Measurements from ENCODE around the gene NAXE.

NAXE gene

DNA sequence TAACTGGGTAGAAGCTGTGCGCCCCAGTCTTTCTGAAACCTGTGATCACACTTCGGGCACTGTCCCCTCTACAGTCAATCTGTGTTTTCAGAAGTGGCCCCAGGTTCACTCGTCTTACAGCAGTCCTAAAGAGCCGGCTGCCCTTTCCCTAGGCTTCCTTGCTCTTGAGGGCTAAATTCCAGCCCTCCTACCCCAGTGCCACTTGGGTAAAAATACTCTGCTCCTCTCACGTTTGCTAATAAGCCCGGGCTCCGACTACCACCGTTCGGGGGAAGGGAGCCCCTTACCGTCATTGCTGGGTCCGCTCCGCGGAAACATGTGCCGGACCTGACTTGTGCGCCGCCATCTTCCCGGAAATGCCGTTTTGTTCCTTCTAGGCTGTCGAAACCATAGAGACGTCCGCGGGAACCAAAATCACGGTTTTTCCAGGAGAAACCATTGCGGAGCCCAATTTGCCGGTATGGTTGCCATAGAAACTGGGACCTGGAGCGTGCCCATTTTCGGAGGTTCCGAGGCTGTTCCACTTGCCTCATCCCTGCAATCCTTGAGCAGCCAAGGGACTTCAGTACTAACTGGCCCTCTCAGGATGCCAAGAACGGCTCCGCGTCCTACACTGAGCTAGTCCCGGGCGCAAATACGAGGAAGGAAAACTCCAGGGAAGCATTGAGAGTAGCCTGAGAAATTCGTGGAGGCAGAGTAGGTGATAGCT is 9.7 kb downstream of the NAXE start, which contains the start of gene GPATCH4:
GPATCH4 (minus strand) TSS at position 358 of the 709 bp plus-strand sequence.
- TF ChIP-seq NFIC (IDR thresholded peaks at IDR 0.05) (peak; percentile 49), TCF12 (IDR thresholded peaks at IDR 0.05; ENCODE audit: low read depth) (peak; percentile 73; the same call in 1 of the 2 replicates), RAD21 (IDR thresholded peaks at IDR 0.05; ENCODE audit: low read depth) (no peak), EGR1 (IDR thresholded peaks at IDR 0.05) (peak; percentile 33; the same call in 1 of the 2 replicates), TAF1 (IDR thresholded peaks at IDR 0.05; ENCODE audit: low read depth) (peak; percentile 97), TEAD4 (IDR thresholded peaks at IDR 0.05) (peak; percentile 70), YY1 (IDR thresholded peaks at IDR 0.05; ENCODE audit: low read depth) (peak; percentile 98), EP300 (IDR thresholded peaks at IDR 0.05; ENCODE audit: borderline replicate concordance) (peak; percentile 12; the same call in 1 of the 2 replicates), ZBTB7A (IDR thresholded peaks at IDR 0.05; ENCODE audit: low read depth) (no peak), FOXM1 (IDR thresholded peaks at IDR 0.05; ENCODE audit: borderline replicate concordance, low read depth) (no peak), CEBPB (IDR thresholded peaks at IDR 0.05) (no peak; the same call in 1 of the 2 replicates)
- TF ChIP-seq, protein P1, sequence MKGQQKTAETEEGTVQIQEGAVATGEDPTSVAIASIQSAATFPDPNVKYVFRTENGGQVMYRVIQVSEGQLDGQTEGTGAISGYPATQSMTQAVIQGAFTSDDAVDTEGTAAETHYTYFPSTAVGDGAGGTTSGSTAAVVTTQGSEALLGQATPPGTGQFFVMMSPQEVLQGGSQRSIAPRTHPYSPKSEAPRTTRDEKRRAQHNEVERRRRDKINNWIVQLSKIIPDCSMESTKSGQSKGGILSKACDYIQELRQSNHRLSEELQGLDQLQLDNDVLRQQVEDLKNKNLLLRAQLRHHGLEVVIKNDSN (IDR thresholded peaks at IDR 0.05) = peak; percentile 65
- TF ChIP-seq, protein P2, sequence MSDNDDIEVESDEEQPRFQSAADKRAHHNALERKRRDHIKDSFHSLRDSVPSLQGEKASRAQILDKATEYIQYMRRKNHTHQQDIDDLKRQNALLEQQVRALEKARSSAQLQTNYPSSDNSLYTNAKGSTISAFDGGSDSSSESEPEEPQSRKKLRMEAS (IDR thresholded peaks at IDR 0.05) = peak; percentile 99
- TF ChIP-seq, protein P3, sequence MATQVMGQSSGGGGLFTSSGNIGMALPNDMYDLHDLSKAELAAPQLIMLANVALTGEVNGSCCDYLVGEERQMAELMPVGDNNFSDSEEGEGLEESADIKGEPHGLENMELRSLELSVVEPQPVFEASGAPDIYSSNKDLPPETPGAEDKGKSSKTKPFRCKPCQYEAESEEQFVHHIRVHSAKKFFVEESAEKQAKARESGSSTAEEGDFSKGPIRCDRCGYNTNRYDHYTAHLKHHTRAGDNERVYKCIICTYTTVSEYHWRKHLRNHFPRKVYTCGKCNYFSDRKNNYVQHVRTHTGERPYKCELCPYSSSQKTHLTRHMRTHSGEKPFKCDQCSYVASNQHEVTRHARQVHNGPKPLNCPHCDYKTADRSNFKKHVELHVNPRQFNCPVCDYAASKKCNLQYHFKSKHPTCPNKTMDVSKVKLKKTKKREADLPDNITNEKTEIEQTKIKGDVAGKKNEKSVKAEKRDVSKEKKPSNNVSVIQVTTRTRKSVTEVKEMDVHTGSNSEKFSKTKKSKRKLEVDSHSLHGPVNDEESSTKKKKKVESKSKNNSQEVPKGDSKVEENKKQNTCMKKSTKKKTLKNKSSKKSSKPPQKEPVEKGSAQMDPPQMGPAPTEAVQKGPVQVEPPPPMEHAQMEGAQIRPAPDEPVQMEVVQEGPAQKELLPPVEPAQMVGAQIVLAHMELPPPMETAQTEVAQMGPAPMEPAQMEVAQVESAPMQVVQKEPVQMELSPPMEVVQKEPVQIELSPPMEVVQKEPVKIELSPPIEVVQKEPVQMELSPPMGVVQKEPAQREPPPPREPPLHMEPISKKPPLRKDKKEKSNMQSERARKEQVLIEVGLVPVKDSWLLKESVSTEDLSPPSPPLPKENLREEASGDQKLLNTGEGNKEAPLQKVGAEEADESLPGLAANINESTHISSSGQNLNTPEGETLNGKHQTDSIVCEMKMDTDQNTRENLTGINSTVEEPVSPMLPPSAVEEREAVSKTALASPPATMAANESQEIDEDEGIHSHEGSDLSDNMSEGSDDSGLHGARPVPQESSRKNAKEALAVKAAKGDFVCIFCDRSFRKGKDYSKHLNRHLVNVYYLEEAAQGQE (IDR thresholded peaks at IDR 0.05; ENCODE audit: low read depth) = no peak

DNA sequence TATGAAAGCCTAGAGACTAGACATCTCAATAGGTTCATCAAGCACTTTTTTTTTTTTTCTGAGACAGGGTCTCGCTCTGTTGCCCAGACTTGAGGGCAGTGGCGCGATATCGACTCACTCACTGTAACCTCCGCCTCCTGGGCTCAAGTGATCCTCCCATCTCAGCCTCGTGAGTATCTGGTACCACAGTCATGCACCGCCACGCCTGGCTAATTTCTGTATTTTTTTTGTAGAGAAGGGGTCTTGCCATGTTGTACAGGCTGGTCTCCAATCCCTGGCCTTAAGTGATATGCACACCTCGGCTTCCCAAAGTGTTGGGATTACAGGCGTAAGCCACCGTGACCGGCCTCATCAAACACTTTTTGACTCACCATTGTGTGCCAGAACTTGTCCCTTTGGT is 10.3 kb downstream of the NAXE start:
- TF ChIP-seq, protein P2 (IDR thresholded peaks at IDR 0.05) = no peak

DNA sequence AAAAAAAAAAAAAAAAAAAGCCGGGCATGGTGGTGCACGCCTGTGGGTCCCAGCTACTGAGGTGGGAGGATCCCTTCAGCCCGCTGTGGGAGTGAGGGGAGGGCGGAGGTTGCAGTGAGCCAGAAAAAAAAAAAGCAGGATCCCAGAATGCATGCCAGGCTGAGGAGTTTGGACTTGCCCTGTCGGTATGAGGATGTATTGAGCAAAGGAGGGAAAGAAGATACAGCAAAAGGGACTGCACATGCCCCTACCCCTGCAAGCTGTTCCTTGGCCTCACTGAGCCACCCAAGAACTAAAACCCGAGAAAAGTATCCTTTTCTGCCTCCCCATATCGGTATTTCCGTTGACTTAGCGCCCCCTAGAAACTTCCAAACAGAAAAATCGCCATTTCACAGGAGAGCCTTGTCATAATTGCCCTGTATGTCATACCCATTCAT is 11.0 kb downstream of the NAXE start:
- TF ChIP-seq, protein P1 (IDR thresholded peaks at IDR 0.05) = no peak
- TF ChIP-seq RAD21 (IDR thresholded peaks at IDR 0.05; ENCODE audit: low read depth) = peak; percentile 16; the same call in 1 of the 2 replicates

DNA sequence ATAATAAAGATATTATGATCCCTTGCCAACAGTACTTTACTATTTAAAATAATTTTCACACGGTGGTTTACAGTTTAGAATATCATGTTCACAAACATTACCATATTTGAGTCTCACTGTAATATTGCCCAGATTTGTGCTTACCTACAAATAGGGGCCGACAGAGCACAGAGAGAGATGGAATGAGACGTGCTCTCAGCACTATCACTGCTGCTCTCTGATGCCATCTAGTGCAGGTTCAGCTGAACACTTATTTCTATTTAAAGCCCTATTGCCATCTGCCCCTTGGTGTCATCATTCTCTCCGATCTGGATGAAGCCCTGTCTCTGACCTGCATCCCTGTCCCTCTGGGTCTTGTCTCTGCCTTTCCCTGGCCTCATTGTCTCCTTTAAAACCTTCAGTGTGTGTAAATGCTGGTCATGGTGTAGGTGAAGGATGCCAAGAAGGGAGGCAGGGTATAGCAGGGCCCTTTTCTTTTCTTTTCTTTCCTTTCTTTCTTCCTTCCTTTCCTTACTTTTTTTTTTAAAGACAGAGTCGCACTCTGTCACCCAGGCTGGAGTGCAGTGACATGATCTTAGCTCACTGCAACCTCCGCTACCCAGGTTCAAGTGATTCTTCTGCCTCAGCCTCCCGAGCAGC is 16.6 kb downstream of the NAXE start:
- TF ChIP-seq NFIC (IDR thresholded peaks at IDR 0.05) (no peak), RAD21 (IDR thresholded peaks at IDR 0.05; ENCODE audit: low read depth) (peak; percentile 69), TEAD4 (IDR thresholded peaks at IDR 0.05) (no peak)

DNA sequence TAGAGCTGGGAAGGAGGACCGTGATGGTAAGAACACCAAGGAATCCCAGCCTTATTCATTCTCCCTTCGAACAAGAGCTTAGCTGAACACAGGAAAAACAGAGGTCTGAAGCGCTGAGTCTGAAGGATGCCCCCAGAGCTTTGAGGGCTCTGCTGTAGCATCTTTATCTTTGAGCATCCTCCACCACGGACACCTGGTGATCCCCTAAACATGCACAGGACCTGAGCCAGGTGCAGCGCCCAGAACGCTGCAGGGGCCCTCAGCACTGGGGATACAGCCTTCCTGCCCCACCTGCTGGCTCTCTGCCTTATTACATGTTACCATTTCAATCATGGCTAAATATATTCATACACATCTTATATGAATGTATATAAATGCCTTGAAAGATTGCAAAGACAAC is 17.4 kb downstream of the NAXE start:
- TF ChIP-seq RAD21 (IDR thresholded peaks at IDR 0.05; ENCODE audit: low read depth) = peak; percentile 68; the same call in 1 of the 2 replicates
- TF ChIP-seq EP300 (IDR thresholded peaks at IDR 0.05; ENCODE audit: borderline replicate concordance) = no peak
- no peak for TF ChIP-seq TEAD4 (IDR thresholded peaks at IDR 0.05)

DNA sequence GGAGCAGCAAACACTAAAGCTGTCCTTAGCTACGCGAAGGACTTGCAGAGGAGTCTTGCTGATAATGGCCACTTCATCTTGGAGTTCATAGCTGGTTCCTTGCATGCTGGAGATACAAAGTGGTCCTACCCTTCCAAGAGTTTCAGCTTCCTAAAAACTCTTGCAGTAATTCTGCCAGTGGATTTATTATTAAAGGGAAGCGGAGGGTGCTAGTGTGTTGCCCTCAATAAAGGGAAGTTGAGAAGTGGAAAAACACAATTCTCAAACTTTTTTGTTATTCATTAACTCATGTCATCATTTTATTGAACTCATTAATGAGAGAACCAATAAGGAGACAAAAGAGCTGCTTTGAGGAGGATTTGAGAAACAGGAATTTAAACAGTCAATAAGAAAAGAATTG is 21.1 kb downstream of the NAXE start:
- TF ChIP-seq NFIC (IDR thresholded peaks at IDR 0.05) (no peak), EP300 (IDR thresholded peaks at IDR 0.05; ENCODE audit: borderline replicate concordance) (no peak), CEBPB (IDR thresholded peaks at IDR 0.05) (no peak), YY1 (IDR thresholded peaks at IDR 0.05; ENCODE audit: low read depth) (no peak), TCF12 (IDR thresholded peaks at IDR 0.05; ENCODE audit: low read depth) (no peak), CREB1 (IDR thresholded peaks at IDR 0.05; ENCODE audit: low read depth) (no peak), RAD21 (IDR thresholded peaks at IDR 0.05; ENCODE audit: low read depth) (no peak)
- TF ChIP-seq, protein P2 (IDR thresholded peaks at IDR 0.05) = no peak

DNA sequence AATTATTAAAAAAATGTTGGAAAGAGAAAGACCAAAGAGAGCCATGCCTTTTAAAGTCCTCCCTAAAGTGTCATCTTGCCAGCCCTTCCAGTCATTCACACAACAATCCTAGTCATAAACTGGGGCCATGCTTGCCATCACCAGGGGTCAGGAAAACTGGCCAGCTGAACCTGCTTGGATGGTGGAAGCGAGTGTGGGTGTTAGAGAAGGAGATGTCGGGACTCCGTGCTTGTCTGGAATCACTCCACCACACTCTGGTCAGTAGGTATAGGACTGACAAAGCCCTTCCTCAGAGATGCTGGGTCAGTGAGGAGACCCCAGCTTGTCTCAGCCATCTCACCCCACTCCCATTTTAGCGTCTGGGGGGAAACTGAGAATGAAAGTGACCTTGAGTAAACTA is 24.4 kb downstream of the NAXE start:
- TF ChIP-seq TCF12 (IDR thresholded peaks at IDR 0.05; ENCODE audit: low read depth) (no peak), FOXM1 (IDR thresholded peaks at IDR 0.05; ENCODE audit: borderline replicate concordance, low read depth) (no peak), CREB1 (IDR thresholded peaks at IDR 0.05; ENCODE audit: low read depth) (no peak), NFIC (IDR thresholded peaks at IDR 0.05) (no peak), ZBTB7A (IDR thresholded peaks at IDR 0.05; ENCODE audit: low read depth) (no peak)

DNA sequence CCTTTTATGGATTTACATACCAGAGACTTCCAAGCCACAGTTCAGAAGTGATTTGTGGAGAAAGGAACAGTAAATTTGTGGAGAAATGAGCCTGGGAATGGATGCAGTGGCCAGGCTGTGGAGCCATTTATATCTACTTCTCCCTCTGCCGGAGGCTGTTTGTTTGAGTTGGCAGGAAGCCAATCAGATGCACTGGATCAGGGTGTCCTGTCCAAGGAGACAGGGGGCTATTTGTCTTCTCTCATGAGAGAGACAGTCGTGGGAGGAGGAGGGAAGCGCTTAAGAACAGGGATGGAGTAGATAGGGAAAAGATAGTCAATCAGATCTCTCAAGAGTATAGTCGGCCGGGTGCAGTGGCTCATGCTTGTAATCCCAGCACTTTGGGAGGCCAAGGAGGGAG is 24.9 kb downstream of the NAXE start:
- TF ChIP-seq FOXM1 (IDR thresholded peaks at IDR 0.05; ENCODE audit: borderline replicate concordance, low read depth) (no peak), NFIC (IDR thresholded peaks at IDR 0.05) (peak; percentile 21; the same call in 1 of the 2 replicates)
- TF ChIP-seq, protein P2 (IDR thresholded peaks at IDR 0.05) = no peak
- TF ChIP-seq, protein P1 (IDR thresholded peaks at IDR 0.05) = no peak
